K562 (cell line): ENCODE results near the gene CCNL2. TPM values are rescaled to one million over a fixed set of nuclear protein-coding genes. Genes with fewer than 3 reads are reported as not detected.

Experiments
- CBX1 ChIP-seq: sonication (generic); IDR thresholded peaks from 2 replicates; pipeline ENCODE4 v1.6.1; 2016; ENCODE audit warnings: antibody characterized with exemption, low read depth, mild to moderate bottlenecking
- ETV5 ChIP-seq: sonication (generic); formaldehyde crosslinking; IDR thresholded peaks from 2 replicates; pipeline ENCODE4 v1.4.0; 2020; ENCODE audit warnings: low read depth, mild to moderate bottlenecking, missing genetic modification reagents
- FOS ChIP-seq: IDR thresholded peaks from 3 replicates; pipeline ENCODE4 v1.6.1; 2011; ENCODE audit not compliant: insufficient read length; ENCODE audit errors: extremely low read depth
- FOXA1 ChIP-seq: fragments of 450-650 bp; IDR thresholded peaks from 2 replicates; pipeline ENCODE4 v1.6.1; 2016; ENCODE audit warnings: mild to moderate bottlenecking, borderline replicate concordance
- ILF3 ChIP-seq: fragments of 450-650 bp; IDR thresholded peaks from 2 replicates; pipeline ENCODE4 v1.6.1; 2018; ENCODE audit warnings: antibody characterized with exemption, mild to moderate bottlenecking, moderate library complexity, borderline replicate concordance
- MCM5 ChIP-seq: fragments of 450-650 bp; IDR thresholded peaks from 2 replicates; pipeline ENCODE4 v1.6.1; 2016; ENCODE audit warnings: low read depth
- NFE2L1 ChIP-seq: fragments of 450-650 bp; IDR thresholded peaks from 2 replicates; pipeline ENCODE4 v1.6.1; 2016; ENCODE audit warnings: missing genetic modification characterization, low read depth, mild to moderate bottlenecking, missing compliant biosample characterization, moderate library complexity, borderline replicate concordance
- NFIC ChIP-seq: fragments of 450-650 bp; IDR thresholded peaks from 2 replicates; pipeline ENCODE4 v1.6.1; 2017; ENCODE audit warnings: mild to moderate bottlenecking, inconsistent platforms
- RBM25 ChIP-seq: fragments of 200-400 bp; formaldehyde crosslinking; IDR thresholded peaks from 2 replicates; pipeline ENCODE4 v1.6.1; 2018; ENCODE audit warnings: low read length, low read depth, moderate library complexity; ENCODE audit not compliant: severe bottlenecking
- SETDB1 ChIP-seq: IDR thresholded peaks from one replicate; pipeline ENCODE4 v1.6.1; 2012; ENCODE audit warnings: low read length, control low read depth, inconsistent platforms
- TAF9B ChIP-seq: fragments of 450-650 bp; IDR thresholded peaks from 2 replicates; pipeline ENCODE4 v1.6.1; 2018; ENCODE audit warnings: mild to moderate bottlenecking; ENCODE audit not compliant: partially characterized antibody
- TEAD2 ChIP-seq: fragments of 450-650 bp; IDR thresholded peaks from 2 replicates; pipeline ENCODE4 v1.6.1; 2016; ENCODE audit warnings: missing genetic modification characterization, control low read depth, missing compliant biosample characterization
- ZBTB17 ChIP-seq: fragments of 450-650 bp; formaldehyde crosslinking; IDR thresholded peaks from 2 replicates; pipeline ENCODE4 v1.4.0; 2020; ENCODE audit warnings: mild to moderate bottlenecking
- ZNF12 ChIP-seq: sonication (generic); formaldehyde crosslinking; IDR thresholded peaks from 2 replicates; pipeline ENCODE4 v1.4.0; 2020; ENCODE audit warnings: mild to moderate bottlenecking, missing genetic modification reagents
- ZNF232 ChIP-seq: sonication (generic); formaldehyde crosslinking; IDR thresholded peaks from 2 replicates; pipeline ENCODE4 v1.8.0; 2022; ENCODE audit warnings: mild to moderate bottlenecking, missing genetic modification reagents
- ZNF707 ChIP-seq: fragments of 250-450 bp; sonication (Bioruptor Pico); conservative IDR thresholded peaks from 2 replicates; pipeline ENCODE4 v1.8.0; 2022; ENCODE audit warnings: inconsistent platforms, mild to moderate bottlenecking, moderate library complexity
- polyA plus RNA-seq, 8 experiments: library from polyadenylated mRNA; depleted of rRNA in 4 of 8; stranded (reverse) in 5 of 8; unstranded in 3 of 8; fragments of >200 nt; fragmentation: Nextera tagmentation in 2 of 8; fragmentation: Illumina TruSeq in 1 of 8; extraction: Ambion mirVana in 2 of 8; extraction: Trizol in 1 of 8; gene quantifications; 2 replicates each; pipeline versions ENCODE4 v1.2.1 to v1.2.3, GENCODE V29; 2011 to 2014; ENCODE audit warnings: inconsistent platforms in 1 of 8, missing spikeins in 1 of 8
- total RNA-seq, 7 experiments: library from RNA; depleted of rRNA in 6 of 7; stranded (reverse); fragments of >200 nt in 6 of 7; fragmentation: Illumina TruSeq in 2 of 7; extraction: Trizol in 2 of 7; gene quantifications; 2 replicates each; pipeline versions ENCODE4 v1.2.1 to v1.2.3, GENCODE V29; 2011 to 2021; ENCODE audit warnings: low replicate concordance in 1 of 7
- TF ChIP-seq, protein P1 (sequence below): fragments of 450-650 bp; IDR thresholded peaks from 2 replicates; pipeline ENCODE4 v1.6.1; 2016; ENCODE audit warnings: borderline replicate concordance
- TF ChIP-seq, protein P2 (sequence below): fragments of 450-650 bp; formaldehyde crosslinking; IDR thresholded peaks from 2 replicates; pipeline ENCODE4 v1.4.0; 2022; ENCODE audit warnings: missing genetic modification characterization
- TF ChIP-seq, protein P3 (sequence below): fragments of 250-450 bp; sonication (Bioruptor Pico); IDR thresholded peaks from 2 replicates; pipeline ENCODE4 v1.5.0; 2020; ENCODE audit warnings: mild to moderate bottlenecking
- TF ChIP-seq, protein P4 (sequence below): sonication (generic); formaldehyde crosslinking; IDR thresholded peaks from 2 replicates; pipeline ENCODE4 v1.5.0; 2020; ENCODE audit warnings: missing genetic modification reagents
- TF ChIP-seq, protein P5 (sequence below): fragments of 200-800 bp; sonication (Bioruptor generic); IDR thresholded peaks from 2 replicates; pipeline ENCODE4 v1.6.1; 2017; ENCODE audit warnings: missing genetic modification characterization, missing compliant biosample characterization

CCNL2 gene
- total and polyA plus RNA-seq, 9 of the 15 experiments (the other 6 are each of a cell fraction or from before 2014, with no cell fraction given) = 2.8 to 287 (median 94.5) TPM

DNA sequence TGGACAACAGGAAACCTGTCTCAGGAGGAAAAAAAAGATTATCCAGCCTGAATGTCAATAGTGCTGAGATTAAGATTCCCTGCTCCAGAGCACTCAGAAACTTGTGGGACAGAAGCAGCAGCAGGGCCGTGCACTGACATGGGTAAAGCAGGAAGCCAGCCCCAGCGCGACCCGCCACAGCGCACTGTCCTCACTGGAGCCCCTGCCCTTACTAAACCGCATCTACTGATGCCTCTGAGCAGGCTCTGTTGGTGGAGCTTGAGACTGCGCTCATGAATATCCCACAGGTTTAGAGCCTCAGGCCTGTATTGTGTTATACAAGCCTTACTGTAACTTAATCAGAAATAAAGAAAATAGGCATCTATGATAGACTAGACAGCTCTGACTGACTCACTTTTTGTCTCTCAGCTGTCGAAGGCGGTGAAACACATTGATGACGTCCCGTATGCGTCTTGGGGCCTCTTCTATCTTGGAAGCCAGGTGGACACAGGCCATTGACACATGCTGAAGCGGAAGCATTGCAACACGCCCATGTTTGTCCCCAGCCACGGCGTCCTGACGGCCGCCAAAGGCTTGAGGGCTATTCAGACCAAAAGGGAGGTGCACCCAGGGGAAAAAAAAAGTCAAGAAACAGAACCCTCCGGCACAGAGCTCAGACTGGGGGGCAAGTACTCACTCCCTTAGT is 1.2 kb downstream of the CCNL2 start (continued):
- TF ChIP-seq, protein P1, sequence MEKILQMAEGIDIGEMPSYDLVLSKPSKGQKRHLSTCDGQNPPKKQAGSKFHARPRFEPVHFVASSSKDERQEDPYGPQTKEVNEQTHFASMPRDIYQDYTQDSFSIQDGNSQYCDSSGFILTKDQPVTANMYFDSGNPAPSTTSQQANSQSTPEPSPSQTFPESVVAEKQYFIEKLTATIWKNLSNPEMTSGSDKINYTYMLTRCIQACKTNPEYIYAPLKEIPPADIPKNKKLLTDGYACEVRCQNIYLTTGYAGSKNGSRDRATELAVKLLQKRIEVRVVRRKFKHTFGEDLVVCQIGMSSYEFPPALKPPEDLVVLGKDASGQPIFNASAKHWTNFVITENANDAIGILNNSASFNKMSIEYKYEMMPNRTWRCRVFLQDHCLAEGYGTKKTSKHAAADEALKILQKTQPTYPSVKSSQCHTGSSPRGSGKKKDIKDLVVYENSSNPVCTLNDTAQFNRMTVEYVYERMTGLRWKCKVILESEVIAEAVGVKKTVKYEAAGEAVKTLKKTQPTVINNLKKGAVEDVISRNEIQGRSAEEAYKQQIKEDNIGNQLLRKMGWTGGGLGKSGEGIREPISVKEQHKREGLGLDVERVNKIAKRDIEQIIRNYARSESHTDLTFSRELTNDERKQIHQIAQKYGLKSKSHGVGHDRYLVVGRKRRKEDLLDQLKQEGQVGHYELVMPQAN = peak; percentile 88; the same call in 1 of the 2 replicates
- TF ChIP-seq FOXA1 (no peak), TEAD2 (no peak), ZNF12 (CRISPR knock-in tag) (0 out of 2 replicates have a peak, but pooled peaks have one; percentile 51), ILF3 (no peak), ZBTB17 (CRISPR knock-in tag) (no peak), RBM25 (peak; percentile 84), SETDB1 (no peak), ZNF707 (CRISPR knock-in tag) (no peak), NFE2L1 (tag) (no peak), FOS (no peak), CBX1 (no peak), ZNF232 (CRISPR knock-in tag) (no peak), ETV5 (CRISPR knock-in tag) (peak; percentile 89), TAF9B (no peak), NFIC (no peak), MCM5 (no peak)
- TF ChIP-seq, protein P2, sequence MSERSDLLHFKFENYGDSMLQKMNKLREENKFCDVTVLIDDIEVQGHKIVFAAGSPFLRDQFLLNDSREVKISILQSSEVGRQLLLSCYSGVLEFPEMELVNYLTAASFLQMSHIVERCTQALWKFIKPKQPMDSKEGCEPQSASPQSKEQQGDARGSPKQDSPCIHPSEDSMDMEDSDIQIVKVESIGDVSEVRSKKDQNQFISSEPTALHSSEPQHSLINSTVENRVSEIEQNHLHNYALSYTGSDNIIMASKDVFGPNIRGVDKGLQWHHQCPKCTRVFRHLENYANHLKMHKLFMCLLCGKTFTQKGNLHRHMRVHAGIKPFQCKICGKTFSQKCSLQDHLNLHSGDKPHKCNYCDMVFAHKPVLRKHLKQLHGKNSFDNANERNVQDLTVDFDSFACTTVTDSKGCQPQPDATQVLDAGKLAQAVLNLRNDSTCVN = no peak
- TF ChIP-seq, protein P3, sequence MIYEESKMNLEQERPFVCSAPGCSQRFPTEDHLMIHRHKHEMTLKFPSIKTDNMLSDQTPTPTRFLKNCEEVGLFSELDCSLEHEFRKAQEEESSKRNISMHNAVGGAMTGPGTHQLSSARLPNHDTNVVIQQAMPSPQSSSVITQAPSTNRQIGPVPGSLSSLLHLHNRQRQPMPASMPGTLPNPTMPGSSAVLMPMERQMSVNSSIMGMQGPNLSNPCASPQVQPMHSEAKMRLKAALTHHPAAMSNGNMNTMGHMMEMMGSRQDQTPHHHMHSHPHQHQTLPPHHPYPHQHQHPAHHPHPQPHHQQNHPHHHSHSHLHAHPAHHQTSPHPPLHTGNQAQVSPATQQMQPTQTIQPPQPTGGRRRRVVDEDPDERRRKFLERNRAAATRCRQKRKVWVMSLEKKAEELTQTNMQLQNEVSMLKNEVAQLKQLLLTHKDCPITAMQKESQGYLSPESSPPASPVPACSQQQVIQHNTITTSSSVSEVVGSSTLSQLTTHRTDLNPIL (CRISPR knock-in tag) = no peak
- TF ChIP-seq, protein P4, sequence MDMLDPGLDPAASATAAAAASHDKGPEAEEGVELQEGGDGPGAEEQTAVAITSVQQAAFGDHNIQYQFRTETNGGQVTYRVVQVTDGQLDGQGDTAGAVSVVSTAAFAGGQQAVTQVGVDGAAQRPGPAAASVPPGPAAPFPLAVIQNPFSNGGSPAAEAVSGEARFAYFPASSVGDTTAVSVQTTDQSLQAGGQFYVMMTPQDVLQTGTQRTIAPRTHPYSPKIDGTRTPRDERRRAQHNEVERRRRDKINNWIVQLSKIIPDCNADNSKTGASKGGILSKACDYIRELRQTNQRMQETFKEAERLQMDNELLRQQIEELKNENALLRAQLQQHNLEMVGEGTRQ (CRISPR knock-in tag) = no peak
- TF ChIP-seq, protein P5, sequence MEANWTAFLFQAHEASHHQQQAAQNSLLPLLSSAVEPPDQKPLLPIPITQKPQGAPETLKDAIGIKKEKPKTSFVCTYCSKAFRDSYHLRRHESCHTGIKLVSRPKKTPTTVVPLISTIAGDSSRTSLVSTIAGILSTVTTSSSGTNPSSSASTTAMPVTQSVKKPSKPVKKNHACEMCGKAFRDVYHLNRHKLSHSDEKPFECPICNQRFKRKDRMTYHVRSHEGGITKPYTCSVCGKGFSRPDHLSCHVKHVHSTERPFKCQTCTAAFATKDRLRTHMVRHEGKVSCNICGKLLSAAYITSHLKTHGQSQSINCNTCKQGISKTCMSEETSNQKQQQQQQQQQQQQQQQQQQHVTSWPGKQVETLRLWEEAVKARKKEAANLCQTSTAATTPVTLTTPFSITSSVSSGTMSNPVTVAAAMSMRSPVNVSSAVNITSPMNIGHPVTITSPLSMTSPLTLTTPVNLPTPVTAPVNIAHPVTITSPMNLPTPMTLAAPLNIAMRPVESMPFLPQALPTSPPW (CRISPR knock-in tag) = no peak
